ENCODE results near the gene PTPRG.

The PTPRG gene

DNA sequence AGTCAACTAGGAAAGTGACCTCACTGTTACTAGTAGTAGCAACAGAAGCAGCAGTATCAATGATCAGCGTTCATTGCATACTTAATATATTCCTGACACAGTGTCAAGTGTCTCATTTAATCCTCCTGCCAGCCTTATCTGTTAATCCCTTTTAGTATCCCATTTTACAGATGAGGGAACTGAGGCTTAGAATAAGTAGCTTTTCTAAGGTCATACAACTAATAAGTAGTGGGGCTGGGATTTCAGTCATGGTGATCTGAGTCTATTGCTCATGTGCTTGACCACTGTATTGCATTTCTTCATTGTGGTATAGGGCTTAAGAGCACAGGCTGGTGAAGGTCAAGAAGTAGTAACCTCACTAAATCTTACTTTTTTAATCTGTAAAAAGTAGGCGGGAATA, 233.6 kb downstream of the PTPRG start:
- DNase-seq (ENCODE audit: low spot score) = no peak
- POLR2A ChIA-PET (ENCODE audit: low non-redundant PET) = no interaction called here

DNA sequence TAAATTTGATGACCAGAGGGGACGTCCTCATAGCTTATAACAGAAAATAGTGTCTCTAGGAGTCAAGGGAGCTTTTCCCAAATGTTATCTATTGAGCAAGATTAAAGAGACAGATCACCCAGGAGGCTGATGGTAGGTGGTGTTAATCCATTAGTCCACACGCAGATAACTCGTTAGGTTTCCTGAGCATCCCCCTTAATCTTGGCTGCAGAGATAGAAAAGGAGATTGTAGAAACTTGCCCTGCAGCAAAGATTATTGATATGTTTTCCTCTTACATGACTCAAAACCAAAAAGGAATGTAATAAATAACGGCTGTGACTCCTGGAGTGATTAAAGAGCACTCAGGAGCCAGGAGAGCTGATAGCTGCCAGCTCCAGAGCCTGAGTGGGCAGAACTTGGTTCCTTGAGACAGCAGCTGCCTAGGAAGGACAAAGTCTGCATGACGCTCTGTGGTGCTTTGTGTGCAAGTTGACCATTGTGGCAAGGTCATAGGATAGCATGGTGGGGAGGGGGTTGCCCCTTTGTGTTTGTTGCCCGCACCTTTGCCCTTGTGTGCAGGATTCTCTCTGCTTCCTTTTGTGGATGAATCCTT, 234.8 kb downstream of the PTPRG start:
- POLR2A ChIA-PET (ENCODE audit: low non-redundant PET) = no interaction called here
- CTCF ChIA-PET = no interaction called here
- TF ChIP-seq, protein P1, sequence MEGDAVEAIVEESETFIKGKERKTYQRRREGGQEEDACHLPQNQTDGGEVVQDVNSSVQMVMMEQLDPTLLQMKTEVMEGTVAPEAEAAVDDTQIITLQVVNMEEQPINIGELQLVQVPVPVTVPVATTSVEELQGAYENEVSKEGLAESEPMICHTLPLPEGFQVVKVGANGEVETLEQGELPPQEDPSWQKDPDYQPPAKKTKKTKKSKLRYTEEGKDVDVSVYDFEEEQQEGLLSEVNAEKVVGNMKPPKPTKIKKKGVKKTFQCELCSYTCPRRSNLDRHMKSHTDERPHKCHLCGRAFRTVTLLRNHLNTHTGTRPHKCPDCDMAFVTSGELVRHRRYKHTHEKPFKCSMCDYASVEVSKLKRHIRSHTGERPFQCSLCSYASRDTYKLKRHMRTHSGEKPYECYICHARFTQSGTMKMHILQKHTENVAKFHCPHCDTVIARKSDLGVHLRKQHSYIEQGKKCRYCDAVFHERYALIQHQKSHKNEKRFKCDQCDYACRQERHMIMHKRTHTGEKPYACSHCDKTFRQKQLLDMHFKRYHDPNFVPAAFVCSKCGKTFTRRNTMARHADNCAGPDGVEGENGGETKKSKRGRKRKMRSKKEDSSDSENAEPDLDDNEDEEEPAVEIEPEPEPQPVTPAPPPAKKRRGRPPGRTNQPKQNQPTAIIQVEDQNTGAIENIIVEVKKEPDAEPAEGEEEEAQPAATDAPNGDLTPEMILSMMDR (conservative IDR thresholded peaks at IDR 0.05; ENCODE audit: low read depth) = no peak
- no peak overlapping the region for H3K27ac ChIP-seq
- no peak for DNase-seq (ENCODE audit: low spot score)

More for the DNA sequence above, 233.6 kb downstream of the PTPRG start:
- CTCF ChIA-PET = no interaction called here
- TF ChIP-seq, protein P1 (conservative IDR thresholded peaks at IDR 0.05; ENCODE audit: low read depth) = no peak
- H3K27ac ChIP-seq = no peak overlapping the region

DNA sequence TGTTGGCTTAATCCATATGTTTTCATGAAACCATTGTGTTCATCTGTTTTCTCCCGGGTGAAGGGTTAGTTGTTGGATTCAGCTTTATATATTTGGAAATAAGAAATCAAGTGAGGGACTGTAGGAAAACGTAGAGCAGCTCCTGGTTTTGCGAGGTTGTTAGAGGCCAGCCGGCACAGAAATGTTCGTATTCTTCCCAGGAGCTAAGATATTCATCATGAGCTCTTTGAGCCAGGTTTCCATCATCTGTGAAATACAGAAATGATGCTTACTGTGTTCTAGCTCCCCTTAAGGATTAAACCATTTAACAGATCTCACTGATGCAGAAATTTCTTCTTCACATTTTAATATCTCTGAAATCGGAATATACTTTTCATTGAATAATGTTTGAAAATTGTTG, 235.5 kb downstream of the PTPRG start:
- TF ChIP-seq, protein P1 (conservative IDR thresholded peaks at IDR 0.05; ENCODE audit: low read depth) = no peak
- CTCF ChIA-PET = no interaction called here
- DNase-seq (ENCODE audit: low spot score) = no peak
- H3K27ac ChIP-seq = no peak overlapping the region
- POLR2A ChIA-PET (ENCODE audit: low non-redundant PET) = no interaction called here

DNA sequence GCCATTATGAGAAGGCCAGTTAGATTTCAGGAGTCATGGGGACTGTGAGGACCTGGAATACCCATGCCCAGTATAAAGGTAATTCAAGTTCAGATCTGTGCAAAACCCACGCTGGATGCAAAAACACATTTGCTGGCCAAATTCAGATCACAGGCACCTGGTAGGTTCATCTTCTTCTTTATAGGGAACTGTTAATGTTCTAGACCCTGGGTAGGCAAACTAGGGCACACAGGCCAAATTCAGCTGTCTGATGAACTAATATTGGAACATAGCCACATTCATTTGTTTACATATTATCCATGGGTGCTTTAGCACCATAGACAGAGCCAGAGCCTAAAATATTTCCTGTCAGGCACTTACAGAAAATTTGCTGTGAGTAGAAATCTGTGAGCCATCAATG, 241.4 kb downstream of the PTPRG start:
- H3K27ac ChIP-seq = no peak overlapping the region
- DNase-seq (ENCODE audit: low spot score) = no peak
- TF ChIP-seq, protein P1 (conservative IDR thresholded peaks at IDR 0.05; ENCODE audit: low read depth) = no peak
- CTCF ChIA-PET = no interaction called here
- POLR2A ChIA-PET (ENCODE audit: low non-redundant PET) = no interaction called here

DNA sequence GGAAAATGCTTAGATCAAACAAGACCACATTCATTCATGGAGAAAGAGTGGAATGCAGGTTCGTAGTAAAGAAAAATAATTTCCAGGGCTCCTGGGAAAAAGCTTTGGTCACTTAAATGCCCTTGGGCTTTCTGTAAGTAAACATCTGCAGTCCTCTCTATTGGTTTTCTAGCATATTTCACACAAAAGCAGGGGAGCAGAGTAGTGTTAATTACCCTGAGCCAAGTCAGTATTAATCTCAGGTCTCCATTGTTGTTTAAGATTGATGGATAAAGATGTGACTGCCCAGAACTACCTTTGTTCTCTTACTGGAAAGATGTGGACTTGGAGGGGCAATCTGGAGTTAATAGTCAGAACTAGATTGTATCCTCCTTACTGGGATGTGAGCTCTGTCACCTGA, 242.6 kb downstream of the PTPRG start:
- CTCF ChIA-PET = interaction anchor here (0.5 kb wide), 1 partner anchor 11 kb away, joined by 4 read pairs; no protein-coding TSS in a partner anchor

DNA sequence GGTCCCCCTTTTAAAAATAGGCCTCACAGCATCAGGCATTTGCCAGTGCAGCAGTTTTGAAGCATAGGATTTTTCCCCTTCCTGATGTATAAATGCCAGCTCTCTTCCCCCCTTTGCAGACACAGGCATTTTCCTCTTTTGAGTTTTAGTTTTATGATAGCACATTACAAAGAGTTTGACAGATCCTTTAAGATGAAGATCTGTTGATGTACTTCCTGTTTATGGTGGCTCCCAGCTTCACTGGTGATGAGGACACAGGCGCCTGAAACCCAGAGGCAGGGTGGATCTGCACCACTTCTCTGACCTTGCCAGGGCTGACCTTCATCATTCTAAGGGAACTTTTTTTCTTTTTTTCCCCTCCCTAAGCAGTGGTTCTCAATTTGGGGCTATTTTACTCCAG, 243.4 kb downstream of the PTPRG start:
- H3K27ac ChIP-seq = no peak overlapping the region
- TF ChIP-seq, protein P1 (conservative IDR thresholded peaks at IDR 0.05; ENCODE audit: low read depth) = no peak
- ChIA-PET CTCF (interaction anchor here (0.5 kb wide), 1 partner anchor 10 kb away, joined by 4 read pairs; no protein-coding TSS in a partner anchor), POLR2A (ENCODE audit: low non-redundant PET) (interaction anchor here (0.6 kb wide), 1 partner anchor 549 kb away, joined by 3 read pairs; no protein-coding TSS in a partner anchor)
- no peak for DNase-seq (ENCODE audit: low spot score)

More for the DNA sequence above, 242.6 kb downstream of the PTPRG start:
- TF ChIP-seq, protein P1 (conservative IDR thresholded peaks at IDR 0.05; ENCODE audit: low read depth) = no peak
- no peak for DNase-seq (ENCODE audit: low spot score)
- H3K27ac ChIP-seq = no peak overlapping the region
- POLR2A ChIA-PET (ENCODE audit: low non-redundant PET) = interaction anchor here (0.6 kb wide), 1 partner anchor 548 kb away, joined by 3 read pairs; no protein-coding TSS in a partner anchor

Data from RWPE1 (cell line).